GM12875 (cell line): ENCODE data around the gene PRKG2.

Experiments used
- H3K4me3 ChIP-seq: one replicate; pipeline ENCODE4 v1.5.1; 2011; ENCODE audit warnings: low read depth, low read length, control low read depth
- CTCF ChIP-seq: IDR thresholded peaks from 2 replicates; pipeline ENCODE4 v1.5.1; 2011; ENCODE audit warnings: low read depth, mild to moderate bottlenecking, control low read depth, inconsistent platforms, low read length, moderate library complexity, borderline replicate concordance; ENCODE audit not compliant: insufficient read depth

Gene PRKG2

GRCh38 chr4:81118086-81118485 lies 96.9 kb downstream of the PRKG2 start:
- TF ChIP-seq CTCF, result no peak

GRCh38 chr4:81116566-81116965 lies 98.5 kb downstream of the PRKG2 start:
- TF ChIP-seq CTCF, result no peak
- H3K4me3 ChIP-seq, result no peak overlapping the region

More at GRCh38 chr4:81118086-81118485, 96.9 kb downstream of the PRKG2 start:
- H3K4me3 ChIP-seq, result no peak overlapping the region

GRCh38 chr4:81113024-81113423 lies 102.0 kb downstream of the PRKG2 start:
- TF ChIP-seq CTCF, result no peak
- H3K4me3 ChIP-seq, result no peak overlapping the region

- TF ChIP-seq CTCF, result no peak
- H3K4me3 ChIP-seq, result no peak overlapping the region
Measured at GRCh38 chr4:81109356-81109755, 105.7 kb downstream of the PRKG2 start.

GRCh38 chr4:81106150-81106549 lies 108.9 kb downstream of the PRKG2 start:
- no peak overlapping the region for H3K4me3 ChIP-seq

GRCh38 chr4:81102107-81102506 lies 112.9 kb downstream of the PRKG2 start:
- TF ChIP-seq CTCF, result no peak
- no peak overlapping the region for H3K4me3 ChIP-seq

More at GRCh38 chr4:81106150-81106549, 108.9 kb downstream of the PRKG2 start:
- no peak for TF ChIP-seq CTCF

GRCh38 chr4:81096566-81096965 lies 118.5 kb downstream of the PRKG2 start:
- no peak for TF ChIP-seq CTCF

More at GRCh38 chr4:81096566-81096965, 118.5 kb downstream of the PRKG2 start:
- H3K4me3 ChIP-seq, result no peak overlapping the region
